IMR-90 (cell line): ENCODE measurements around the gene ABCA4. TPM values are rescaled to one million over a fixed set of nuclear protein-coding genes. Genes with fewer than 3 reads are reported as not detected.

Source experiments
- ATAC-seq: fragments of 200-7000 bp; cut with Tn5 transposase; 2 replicates; pipeline ENCODE4 v1.9.1; 2020; ENCODE audit warnings: low read depth, mild to moderate bottlenecking, moderate library complexity
- BruUV-seq: library from RNA; stranded (reverse); fragments of 400-500 nt; replicated peaks from 2 replicates; lab custom pipeline; 2021; lab: Mats Ljungman, UMichigan
- CTCF ChIA-PET: fragments of 300-600 bp; formaldehyde crosslinking; extraction: SDS; loops from one replicate; lab custom pipeline; 2021; ENCODE audit warnings: antibody characterized with exemption; lab: Yijun Ruan, JAX
- POLR2A ChIA-PET: fragments of 300-600 bp; sonication (Branson Sonifier 250); formaldehyde crosslinking; loops from one replicate; lab custom pipeline; 2022; ENCODE audit warnings: antibody characterized with exemption; ENCODE audit not compliant: unreplicated experiment; lab: Charles Lee
- DNase-seq: peaks from one replicate; pipeline ENCODE4 v3.0.0; 2013
- H2AFZ ChIP-seq: replicated peaks from 2 replicates; pipeline ENCODE3; 2013; ENCODE audit warnings: low read length, mild to moderate bottlenecking; ENCODE audit not compliant: poor library complexity
- H2AK5ac ChIP-seq: 2 replicates; pipeline ENCODE4 v1.6.1; 2013; ENCODE audit warnings: low read depth, low read length, inconsistent platforms
- H2AK9ac ChIP-seq: replicated peaks from 2 replicates; pipeline ENCODE3; 2013; ENCODE audit warnings: mild to moderate bottlenecking, low read depth, low read length, moderate library complexity; ENCODE audit not compliant: poor library complexity
- H2BK120ac ChIP-seq: 2 replicates; pipeline ENCODE4 v1.6.1; 2013; ENCODE audit warnings: low read depth, low read length, inconsistent platforms
- H2BK15ac ChIP-seq: 3 replicates; pipeline ENCODE4 v1.6.1; 2013; ENCODE audit warnings: low read depth, low read length, inconsistent platforms
- H2BK20ac ChIP-seq: 2 replicates; pipeline ENCODE4 v1.6.1; 2013; ENCODE audit warnings: low read depth, mild to moderate bottlenecking, inconsistent platforms, low read length, moderate library complexity
- H2BK5ac ChIP-seq: 2 replicates; pipeline ENCODE4 v1.6.1; 2013; ENCODE audit warnings: mild to moderate bottlenecking, low read depth, low read length, inconsistent platforms; ENCODE audit not compliant: poor library complexity, severe bottlenecking
- H3K14ac ChIP-seq: replicated peaks from 2 replicates; pipeline ENCODE4 v1.6.1; 2013; ENCODE audit warnings: low read depth, low read length, inconsistent platforms
- H3K18ac ChIP-seq: 2 replicates; pipeline ENCODE4 v1.6.1; 2013; ENCODE audit warnings: low read depth, low read length, control low read depth
- H3K23ac ChIP-seq: 2 replicates; pipeline ENCODE4 v1.6.1; 2013; ENCODE audit warnings: low read depth, low read length, inconsistent platforms
- H3K27ac ChIP-seq: 2 replicates; pipeline ENCODE4 v1.5.1; 2013; ENCODE audit warnings: mild to moderate bottlenecking, control low read depth, low read length; ENCODE audit not compliant: insufficient read depth
- H3K27me3 ChIP-seq: 2 replicates; pipeline ENCODE4 v1.6.1; 2013; ENCODE audit warnings: low read length; ENCODE audit not compliant: control insufficient read depth, insufficient read depth
- H3K36me3 ChIP-seq: 2 replicates; pipeline ENCODE4 v1.6.1; 2013; ENCODE audit warnings: low read length, mixed read lengths; ENCODE audit not compliant: control insufficient read depth, insufficient read depth
- H3K4ac ChIP-seq: 2 replicates; pipeline ENCODE4 v1.6.1; 2013; ENCODE audit warnings: low read depth, low read length, inconsistent platforms
- H3K4me1 ChIP-seq: 2 replicates; pipeline ENCODE4 v1.6.1; 2013; ENCODE audit warnings: low read length, mixed read lengths; ENCODE audit not compliant: control insufficient read depth, insufficient read depth
- H3K4me2 ChIP-seq: 2 replicates; pipeline ENCODE4 v1.6.1; 2013; ENCODE audit warnings: low read depth, mild to moderate bottlenecking, control low read depth, low read length, moderate library complexity
- H3K4me3 ChIP-seq: 2 replicates; pipeline ENCODE4 v1.5.1; 2013; ENCODE audit warnings: low read depth, mild to moderate bottlenecking, control low read depth, low read length, moderate library complexity; ENCODE audit not compliant: insufficient read depth
- H3K56ac ChIP-seq: 2 replicates; pipeline ENCODE4 v1.6.1; 2013; ENCODE audit warnings: low read length, inconsistent platforms; ENCODE audit not compliant: insufficient read depth; ENCODE audit errors: extremely low read depth
- H3K79me1 ChIP-seq, 2 experiments: 2 replicates each; pipeline ENCODE4 v1.6.1; 2013; ENCODE audit warnings: low read length in 2 of 2, inconsistent platforms in 1 of 2, low read depth in 1 of 2
- H3K9ac ChIP-seq: 2 replicates; pipeline ENCODE4 v1.6.1; 2013; ENCODE audit warnings: low read depth, low read length, control low read depth
- H3K9me1 ChIP-seq: 2 replicates; pipeline ENCODE4 v1.6.1; 2013; ENCODE audit warnings: low read length, inconsistent platforms; ENCODE audit not compliant: insufficient read depth
- H3K9me3 ChIP-seq: 2 replicates; pipeline ENCODE4 v1.6.1; 2013; ENCODE audit warnings: low read length; ENCODE audit not compliant: control insufficient read depth, insufficient read depth
- H4K20me1 ChIP-seq: 2 replicates; pipeline ENCODE4 v1.6.1; 2013; ENCODE audit warnings: low read length, inconsistent platforms; ENCODE audit not compliant: insufficient read depth
- H4K5ac ChIP-seq: 2 replicates; pipeline ENCODE4 v1.6.1; 2013; ENCODE audit warnings: mild to moderate bottlenecking, low read depth, low read length, control low read depth
- H4K8ac ChIP-seq, 2 experiments: 2 replicates each; pipeline ENCODE4 v1.6.1; 2013; ENCODE audit warnings: low read depth in 2 of 2, low read length in 2 of 2, control low read depth in 1 of 2, inconsistent platforms in 1 of 2
- H4K91ac ChIP-seq: 2 replicates; pipeline ENCODE4 v1.6.1; 2013; ENCODE audit warnings: low read depth, low read length, inconsistent platforms; ENCODE audit not compliant: insufficient read depth
- BHLHE40 ChIP-seq: fragments of 150-350 bp; IDR thresholded peaks from 2 replicates; pipeline ENCODE4 v1.6.1; 2016; ENCODE audit warnings: mild to moderate bottlenecking, low read depth, low read length
- MAFK ChIP-seq: IDR thresholded peaks from 2 replicates; pipeline ENCODE4 v1.6.1; 2012; ENCODE audit warnings: low read depth, low read length, improper control_type of control experiment
- WGBS, 2 experiments: methylation state at CpG; one replicate each; pipeline versions ENCODE4 v1.1.5 to v1.1.7; 2013; ENCODE audit warnings: missing lambda C conversion rate in 2 of 2; ENCODE audit not compliant: insufficient read length in 1 of 2; ENCODE audit errors: extremely low coverage in 2 of 2; 5-methylcytosine and 5-hydroxymethylcytosine counted together
- dilution Hi-C: fragments of 300-500 bp; cut with HindIII; formaldehyde crosslinking; loops from one replicate; pipeline ENCODE4 v1.14.3; 2018; ENCODE audit warnings: low sequenced_read_pairs; ENCODE audit not compliant: unreplicated experiment
- in situ Hi-C: fragments of 300-500 bp; cut with MboI; formaldehyde crosslinking; loops from 3 replicates; pipeline ENCODE4 v1.14.3; 2019; ENCODE audit warnings: low sequenced_read_pairs, inconsistent platforms, mixed read lengths
- intact Hi-C: fragments of 100-400 bp; cut with micrococcal nuclease; formaldehyde crosslinking; loops from 2 replicates; pipeline ENCODE4 v1.10.0; 2022
- polyA plus RNA-seq, 3 experiments: library from polyadenylated mRNA; depleted of rRNA; stranded (reverse); fragments of >200 nt; gene quantifications; 2 replicates each; pipeline ENCODE4 v1.2.3, GENCODE V29; 2012; ENCODE audit warnings: low replicate concordance in 1 of 3
- total RNA-seq: library from RNA; depleted of rRNA; stranded (reverse); fragments of >200 nt; gene quantifications from 2 replicates; pipeline ENCODE4 v1.2.3, GENCODE V29; 2012

The ABCA4 gene
- total and polyA plus RNA-seq, 2 of the 4 experiments (the other 2 are of a cell fraction) = under 0.01 to 0.36 TPM

DNA sequence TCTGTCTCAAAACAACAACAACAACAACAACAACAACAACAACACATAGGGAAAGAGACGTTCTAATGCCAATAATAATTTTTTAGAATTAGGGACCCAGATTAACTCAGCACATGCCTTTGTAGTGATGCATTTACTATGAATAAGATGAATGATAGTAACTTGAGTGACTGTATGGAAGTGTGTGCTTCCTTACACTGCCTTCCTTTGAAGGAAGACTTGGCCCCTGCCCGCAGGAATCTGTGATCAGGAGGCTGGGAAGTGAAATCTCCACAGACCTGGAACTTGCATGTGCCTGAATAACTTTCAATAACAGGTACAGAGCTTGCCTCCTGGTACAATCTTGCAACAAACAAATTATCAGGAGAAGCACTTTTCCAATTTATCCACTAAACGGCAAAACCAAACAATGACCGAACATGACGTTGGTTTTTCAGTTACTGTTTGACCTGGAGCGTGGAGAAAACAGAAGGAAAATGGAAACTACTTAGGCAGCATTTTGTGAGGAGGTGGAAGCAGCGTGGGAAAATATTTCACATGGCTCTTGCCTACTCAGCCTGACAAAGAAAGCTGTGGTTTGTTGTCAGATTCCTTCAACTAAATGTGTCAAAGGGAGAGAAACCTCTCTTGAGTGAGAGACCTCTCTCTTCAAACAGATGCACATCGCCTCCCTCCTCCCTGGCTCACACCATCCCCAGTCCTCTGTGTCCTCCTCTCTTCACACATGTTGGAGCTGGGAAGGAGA, 10.1 kb upstream of the ABCA4 start:
- H3K27ac ChIP-seq = no peak overlapping the region
- H2AFZ ChIP-seq = peak overlapping the region; percentile 35
- H4K20me1 ChIP-seq = no peaks in the 10 kb centered on the region

More for the DNA sequence above, 10.1 kb upstream of the ABCA4 start:
- intact Hi-C loops = no loop called here
- dilution Hi-C loops = no loop called here
- H2BK5ac ChIP-seq = no peak overlapping the region
- TF ChIP-seq BHLHE40 = no peak
- peak; percentile 51; the same call in 1 of the 2 replicates for TF ChIP-seq MAFK
- H2BK20ac ChIP-seq = no peak overlapping the region
- ATAC-seq = no peak
- H3K4me2 ChIP-seq = no peak overlapping the region
- no peak overlapping the region for H4K91ac ChIP-seq
- WGBS, 2 experiments = no CpG with 5 or more reads among the region's 8 CpGs
- H3K9me1 ChIP-seq = no peaks in the 10 kb centered on the region
- no peak overlapping the region for H3K9ac ChIP-seq
- H4K5ac ChIP-seq = no peak overlapping the region
- no peaks in the 10 kb centered on the region for H3K79me1 ChIP-seq
- no peaks in the 10 kb centered on the region for H3K27me3 ChIP-seq
- H3K4ac ChIP-seq = no peak overlapping the region
- H3K18ac ChIP-seq = peak overlapping the region; percentile 43; the same call in 1 of the 2 replicates
- no peak overlapping the region for H3K56ac ChIP-seq
- ChIA-PET POLR2A (no interaction called here), CTCF (no interaction called here)
- no peak overlapping the region for H3K4me3 ChIP-seq
- H3K9me3 ChIP-seq = peaks cover 3% of the 10 kb centered on the region; the same call in 1 of the 2 replicates
- H3K23ac ChIP-seq = no peak overlapping the region
- H3K36me3 ChIP-seq = no peaks in the 10 kb centered on the region
- DNase-seq = peak; percentile 52
- no peak overlapping the region for H2AK5ac ChIP-seq
- H3K4me1 ChIP-seq = peaks cover 5% of the 10 kb centered on the region
- H2BK120ac ChIP-seq = no peak overlapping the region
- no peak overlapping the region for H3K14ac ChIP-seq
- H2AK9ac ChIP-seq = no peak overlapping the region
- no peak overlapping the region for H4K8ac ChIP-seq
- in situ Hi-C loops = no loop called here
- no peak overlapping the region for H2BK15ac ChIP-seq
- no TSS peak for BruUV-seq
